Posterior cingulate gyrus (tissue), 11 donors: ENCODE data around the gene KRTAP17-1.
A peak's percentile ranks its signal among the peaks of the same experiment; 100 is the strongest.
"Not testable (repeated sequence)": the region's sequence is repeated elsewhere in the genome, so short reads cannot be mapped to it uniquely, and the experiment has no call there.

Source experiments
- DNase-seq, 10 donors: peaks; one replicate each; pipeline versions ENCODE4 v3.0.0 to v3.0.0-alpha.2; 2020 to 2021; ENCODE audit warnings: mixed read lengths in 3 of 10
- intact Hi-C: fragments of 100-400 bp; cut with DNase I; formaldehyde crosslinking; loops from one replicate; pipeline ENCODE4 v1.15.1; 2023

Gene KRTAP17-1

GRCh38 chr17:41308251-41308917, 7.1 kb downstream of the KRTAP17-1 start:
- peak in 7 of 10 donors; percentile 42 to 93 (median 66) for DNase-seq

GRCh38 chr17:41307647-41308046, 7.9 kb downstream of the KRTAP17-1 start:
- DNase-seq, result peak in 3 of 10 donors; percentile 16 to 82 (median 74)
- intact Hi-C loops, result no loop called here

More at GRCh38 chr17:41308251-41308917, 7.1 kb downstream of the KRTAP17-1 start:
- intact Hi-C loops, result no loop called here

- intact Hi-C loops, result no loop called here
- DNase-seq, result peak in 1 of 10 donors; percentile 69
These were observed 11.4 kb downstream of the KRTAP17-1 start for GRCh38 chr17:41304091-41304490.

GRCh38 chr17:41302981-41303380, 12.5 kb downstream of the KRTAP17-1 start:
- no peak for DNase-seq
- intact Hi-C loops, result no loop called here

- DNase-seq, result peak in 1 of 10 donors; percentile 81
- intact Hi-C loops, result no loop called here
These were observed 13.3 kb downstream of the KRTAP17-1 start, which contains the start of gene KRTAP29-1 for GRCh38 chr17:41301916-41302901. TSS of gene KRTAP29-1 (minus strand) at chr17:41302851. CDS start at chr17:41302851, 0 bp downstream.

- no peak for DNase-seq
These were observed 14.2 kb downstream of the KRTAP17-1 start for GRCh38 chr17:41301204-41301790.

GRCh38 chr17:41298458-41299135, 16.9 kb downstream of the KRTAP17-1 start:
- intact Hi-C loops, result no loop called here

More at GRCh38 chr17:41301204-41301790, 14.2 kb downstream of the KRTAP17-1 start:
- intact Hi-C loops, result no loop called here

GRCh38 chr17:41296846-41297245, 18.7 kb downstream of the KRTAP17-1 start:
- no peak for DNase-seq
- intact Hi-C loops, result no loop called here

More at GRCh38 chr17:41298458-41299135, 16.9 kb downstream of the KRTAP17-1 start:
- DNase-seq, result peak in 1 of 10 donors; percentile 47

GRCh38 chr17:41294016-41294415, 21.5 kb downstream of the KRTAP17-1 start:
- DNase-seq, result no peak
- intact Hi-C loops, result no loop called here

- intact Hi-C loops, result no loop called here
- DNase-seq, result no peak
These were observed 28.5 kb downstream of the KRTAP17-1 start for GRCh38 chr17:41287050-41287449.

GRCh38 chr17:41284546-41284945, 31.0 kb downstream of the KRTAP17-1 start:
- no peak for DNase-seq
- intact Hi-C loops, result no loop called here

- intact Hi-C loops, result no loop called here
- no peak for DNase-seq
These were observed 31.5 kb downstream of the KRTAP17-1 start for GRCh38 chr17:41284043-41284442.

GRCh38 chr17:41278176-41278955, 37.1 kb downstream of the KRTAP17-1 start:
- intact Hi-C loops, result no loop called here
- no peak for DNase-seq

GRCh38 chr17:41275648-41276190, 39.8 kb downstream of the KRTAP17-1 start, which contains the start of gene KRTAP9-7:
TSS of gene KRTAP9-7 (plus strand) at chr17:41275698. CDS start at chr17:41275698, 0 bp downstream.
- intact Hi-C loops, result not testable (repeated sequence)
- DNase-seq, result peak in 1 of 10 donors; percentile 75

- DNase-seq, result no peak
- intact Hi-C loops, result no loop called here
These were observed 43.7 kb downstream of the KRTAP17-1 start for GRCh38 chr17:41271858-41272257.

- DNase-seq, intact Hi-C loops: not testable (repeated sequence)
These were observed 44.2 kb downstream of the KRTAP17-1 start for GRCh38 chr17:41271323-41271722.

- no peak for DNase-seq
- intact Hi-C loops, result no loop called here
These were observed 47.8 kb downstream of the KRTAP17-1 start for GRCh38 chr17:41267711-41268110.

- no peak for DNase-seq
- intact Hi-C loops, result no loop called here
These were observed 50.4 kb downstream of the KRTAP17-1 start, which contains the start of gene KRTAP9-6 for GRCh38 chr17:41265078-41265477. TSS of gene KRTAP9-6 (plus strand) at chr17:41265378. CDS start at chr17:41265378, 0 bp downstream.
